IPS-11a (cell line): ENCODE results near the gene DENND1B.

Source experiments
- H3K4me3 ChIP-seq: one replicate; pipeline ENCODE4 v1.5.1; 2013; ENCODE audit warnings: low read depth, low read length, control low read depth

Gene DENND1B

DNA sequence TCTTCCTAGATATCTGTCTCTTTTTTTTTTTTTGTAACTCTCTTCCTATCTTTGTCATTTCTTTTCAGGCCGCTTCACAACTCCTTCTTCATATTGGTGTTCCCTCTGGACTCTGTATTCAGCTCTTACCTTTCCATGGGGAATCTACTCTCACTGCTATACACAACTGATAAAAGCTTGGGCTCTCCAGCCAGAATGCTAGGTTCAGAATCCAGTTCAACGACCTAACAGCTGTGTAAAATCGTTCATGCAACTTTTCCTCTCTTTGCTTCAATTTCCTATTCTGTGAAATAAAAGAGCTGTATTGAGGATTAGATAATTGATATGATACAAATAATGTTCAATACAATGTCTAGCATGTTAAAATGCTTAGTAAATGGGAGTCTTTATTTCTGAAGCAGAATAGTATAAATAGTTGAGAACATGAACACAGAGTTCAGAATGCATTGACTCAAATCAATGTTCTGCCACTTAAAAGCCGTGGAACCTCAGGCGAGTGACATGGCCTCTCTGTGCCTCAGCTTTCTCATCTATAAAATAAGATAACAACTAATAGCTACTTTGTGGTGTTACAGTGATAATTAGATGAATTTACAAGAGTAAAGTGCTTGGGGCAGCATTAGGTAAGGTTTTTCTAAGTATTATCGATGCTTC is 88.5 kb downstream of the DENND1B start:
- H3K4me3 ChIP-seq: no peak overlapping the region

DNA sequence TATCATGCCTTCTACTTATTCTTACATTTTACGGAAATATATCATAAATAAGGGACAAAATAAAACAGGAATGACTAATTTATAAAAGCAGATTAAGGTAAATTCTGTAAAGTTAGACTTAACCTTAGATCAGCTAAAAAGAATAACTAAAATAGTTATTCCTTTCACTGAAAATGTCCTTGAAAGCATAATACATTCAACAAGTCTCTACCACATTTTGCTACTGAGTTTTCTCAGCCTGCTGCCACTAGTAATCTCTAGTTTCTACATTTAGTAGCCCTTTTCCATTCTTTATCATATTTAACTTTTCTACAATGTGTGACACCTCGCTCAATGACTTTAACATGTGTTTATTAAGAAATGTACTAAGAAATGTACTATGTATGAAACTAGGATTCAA is 89.0 kb downstream of the DENND1B start:
- no peak overlapping the region for H3K4me3 ChIP-seq

DNA sequence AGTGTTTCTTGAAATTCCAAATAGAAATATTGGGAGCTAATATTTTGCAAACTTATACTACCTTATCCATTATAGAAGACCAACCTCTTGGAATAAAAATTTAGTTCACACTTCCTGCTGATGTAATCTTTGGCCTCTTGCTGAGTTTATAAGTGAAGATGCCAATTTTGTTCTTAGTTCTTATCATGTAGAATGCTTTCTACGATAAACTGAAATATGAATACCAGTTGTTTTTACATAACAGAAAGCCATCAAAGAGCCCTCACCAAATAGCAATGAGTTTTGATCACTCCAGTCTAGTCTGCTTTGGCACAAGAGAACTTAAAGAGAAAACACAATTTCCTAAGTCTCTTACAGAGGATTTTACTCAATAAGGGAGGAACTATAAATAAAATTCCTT is 89.5 kb downstream of the DENND1B start:
- no peak overlapping the region for H3K4me3 ChIP-seq

GRCh38 chr1:197683895-197684553 is 91.3 kb downstream of the DENND1B start:
- H3K4me3 ChIP-seq: no peak overlapping the region

DNA sequence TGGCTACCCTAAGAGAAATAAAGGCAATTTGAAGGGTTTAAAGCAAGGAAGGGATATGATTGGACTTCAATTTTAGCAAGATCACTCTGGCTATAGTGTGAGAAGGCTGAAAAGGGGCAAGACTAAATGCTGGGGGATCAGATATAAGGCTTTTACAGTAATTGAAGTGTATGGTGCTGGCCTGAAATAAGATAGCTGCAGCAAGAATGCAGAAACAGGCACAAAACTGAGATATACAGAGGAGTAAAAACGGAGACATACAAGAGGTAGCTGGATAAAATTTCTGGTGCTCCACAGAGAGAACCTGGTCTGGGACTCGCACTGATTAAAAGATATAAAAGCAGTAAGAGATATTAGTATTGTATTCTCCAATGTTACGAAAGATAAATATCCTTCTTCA is 92.0 kb downstream of the DENND1B start:
- no peak overlapping the region for H3K4me3 ChIP-seq

- H3K4me3 ChIP-seq: no peak overlapping the region
Observed at GRCh38 chr1:197680311-197680710, 95.0 kb downstream of the DENND1B start.

GRCh38 chr1:197677752-197678295 is 97.5 kb downstream of the DENND1B start:
- no peak overlapping the region for H3K4me3 ChIP-seq

GRCh38 chr1:197677313-197677712 is 98.0 kb downstream of the DENND1B start:
- H3K4me3 ChIP-seq: no peak overlapping the region

GRCh38 chr1:197675583-197676208 is 99.6 kb downstream of the DENND1B start:
- H3K4me3 ChIP-seq: no peak overlapping the region

DNA sequence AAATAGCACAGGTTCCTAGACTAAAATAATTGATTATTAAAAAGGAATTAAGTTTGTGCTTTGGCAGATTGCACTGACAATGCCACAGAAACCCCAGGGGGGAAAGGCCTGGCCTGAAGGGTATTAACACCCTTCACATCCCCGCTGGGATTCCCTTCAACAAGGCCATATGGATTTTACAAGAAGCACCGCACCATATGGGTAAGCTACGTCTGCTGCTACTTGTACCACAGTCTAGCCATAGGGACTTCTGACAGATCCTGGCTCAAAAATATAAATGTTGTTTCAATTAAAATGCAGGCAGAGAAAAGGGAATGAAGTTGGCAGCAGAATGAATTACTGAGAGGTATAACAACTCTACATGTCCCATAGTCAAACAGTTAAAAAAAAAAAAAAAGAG is 101.0 kb downstream of the DENND1B start:
- no peak overlapping the region for H3K4me3 ChIP-seq

GRCh38 chr1:197673292-197673691 is 102.0 kb downstream of the DENND1B start:
- no peak overlapping the region for H3K4me3 ChIP-seq

GRCh38 chr1:197672347-197672746 is 102.9 kb downstream of the DENND1B start:
- H3K4me3 ChIP-seq: no peak overlapping the region

DNA sequence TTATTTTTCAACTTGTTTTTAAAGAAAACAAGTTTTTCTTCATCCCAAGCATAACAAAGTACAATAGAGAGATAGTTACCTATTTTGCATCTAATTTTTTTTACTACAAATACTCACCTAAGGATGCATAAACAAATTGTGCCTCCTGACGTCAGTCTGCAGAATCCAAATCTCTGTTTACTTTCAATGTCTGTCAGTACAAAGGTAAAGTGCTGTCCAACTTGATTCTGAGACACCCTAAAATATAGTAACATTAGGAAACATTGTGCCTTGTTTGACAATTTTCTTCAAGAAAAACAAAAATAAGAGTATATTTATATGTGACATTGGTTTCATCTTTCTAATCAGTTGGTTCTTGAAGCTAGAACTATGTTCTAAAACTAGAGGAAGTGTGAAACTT is 103.4 kb downstream of the DENND1B start:
- no peak overlapping the region for H3K4me3 ChIP-seq

DNA sequence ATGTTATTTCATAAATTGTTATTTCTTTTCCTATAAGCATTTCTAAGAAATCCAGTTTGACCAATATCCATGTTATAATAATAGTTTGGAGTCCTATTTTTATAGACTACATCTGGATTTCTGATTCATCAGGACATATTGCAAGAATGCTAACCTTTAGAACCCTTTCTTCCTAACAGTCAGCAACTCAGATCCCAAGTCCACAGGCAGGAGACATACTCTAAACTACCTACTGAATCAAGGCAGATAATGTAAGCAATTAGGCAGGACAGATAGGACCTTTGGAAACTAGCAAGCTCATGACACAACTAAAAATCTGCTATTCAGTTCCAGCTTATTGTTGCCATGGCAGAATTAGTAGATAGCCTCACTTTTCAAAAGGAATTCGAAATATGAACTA is 104.1 kb downstream of the DENND1B start:
- no peak overlapping the region for H3K4me3 ChIP-seq

DNA sequence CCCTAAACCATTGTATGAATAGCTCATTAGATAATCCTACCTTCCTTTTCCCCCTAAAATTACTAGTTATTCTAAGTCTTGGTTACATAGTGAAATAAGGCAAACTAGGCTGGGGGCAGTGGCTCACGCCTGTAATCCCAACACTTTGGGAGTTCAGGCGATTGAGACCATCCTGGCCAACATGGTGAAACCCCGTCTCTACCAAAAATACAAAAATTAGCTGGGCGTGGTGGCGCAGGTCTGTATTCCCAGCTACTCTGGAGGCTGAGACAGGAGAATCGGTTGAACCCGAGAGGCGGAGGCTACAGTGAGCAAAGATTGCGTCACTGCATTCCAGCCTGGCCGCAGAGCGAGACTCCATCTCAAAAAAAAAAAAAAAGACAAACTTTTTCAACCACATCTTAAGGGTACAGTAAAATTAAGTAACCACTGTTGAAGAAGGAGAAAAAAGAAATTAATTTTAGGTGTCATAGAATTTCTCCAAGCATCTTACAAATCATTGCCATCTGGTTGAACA is 108.5 kb downstream of the DENND1B start:
- no peak overlapping the region for H3K4me3 ChIP-seq

GRCh38 chr1:197664391-197664790 is 110.9 kb downstream of the DENND1B start:
- H3K4me3 ChIP-seq: no peak overlapping the region

DNA sequence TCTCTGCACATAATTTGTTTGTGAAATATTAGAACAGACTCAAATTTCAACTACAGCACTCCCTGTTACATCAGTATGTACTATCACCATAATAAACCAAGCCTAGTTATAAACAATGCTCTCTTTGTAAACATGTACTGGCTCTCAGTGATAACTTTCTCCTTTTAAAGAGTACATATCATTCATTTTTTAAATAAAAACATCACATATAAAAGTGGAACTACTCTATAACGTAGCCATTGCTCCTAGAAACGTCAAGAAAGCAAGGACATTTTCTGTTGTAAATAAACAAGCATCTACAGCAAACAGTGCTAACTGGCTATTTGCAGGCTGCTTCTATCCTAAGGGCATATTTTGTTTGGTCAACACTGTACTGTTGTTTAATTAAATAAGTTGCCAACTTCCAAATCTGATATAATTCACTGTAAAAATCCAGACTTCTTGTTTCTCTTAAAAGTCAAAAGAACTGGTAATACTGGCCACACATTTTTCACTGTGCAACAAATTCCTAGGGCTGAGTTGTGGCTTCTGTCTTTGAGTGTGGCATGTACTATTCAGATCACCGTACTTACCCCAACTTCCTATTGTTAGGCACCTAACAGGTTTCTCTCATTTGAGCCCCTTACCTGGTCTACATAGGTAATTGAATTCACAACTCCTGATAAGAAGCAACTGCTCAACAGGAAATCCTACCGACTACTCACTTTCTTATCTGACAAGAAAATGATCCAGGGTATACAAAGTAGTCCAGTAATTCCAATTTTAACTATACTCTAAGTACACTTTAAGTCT is 111.9 kb downstream of the DENND1B start:
- H3K4me3 ChIP-seq: no peak overlapping the region

DNA sequence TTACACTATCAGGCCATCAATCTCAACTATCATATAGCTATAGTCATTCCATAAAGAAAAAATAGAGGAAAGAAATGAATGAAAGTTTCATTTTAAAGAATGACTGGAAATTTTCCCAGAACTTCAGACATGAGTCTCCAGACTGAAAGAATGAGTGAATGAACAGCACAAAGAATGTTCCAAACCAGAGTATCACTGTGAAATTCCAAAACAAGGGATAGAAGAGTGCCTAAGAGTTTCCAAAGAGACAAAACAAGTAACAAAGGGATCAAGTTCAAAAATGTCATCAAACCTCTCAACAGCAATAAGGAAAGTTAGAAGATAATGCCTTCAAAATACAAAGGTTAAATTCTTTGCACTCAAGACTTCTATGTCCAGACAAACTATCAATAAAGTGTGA is 114.9 kb downstream of the DENND1B start:
- no peak overlapping the region for H3K4me3 ChIP-seq

GRCh38 chr1:197659171-197659570 is 116.1 kb downstream of the DENND1B start:
- H3K4me3 ChIP-seq: no peak overlapping the region

DNA sequence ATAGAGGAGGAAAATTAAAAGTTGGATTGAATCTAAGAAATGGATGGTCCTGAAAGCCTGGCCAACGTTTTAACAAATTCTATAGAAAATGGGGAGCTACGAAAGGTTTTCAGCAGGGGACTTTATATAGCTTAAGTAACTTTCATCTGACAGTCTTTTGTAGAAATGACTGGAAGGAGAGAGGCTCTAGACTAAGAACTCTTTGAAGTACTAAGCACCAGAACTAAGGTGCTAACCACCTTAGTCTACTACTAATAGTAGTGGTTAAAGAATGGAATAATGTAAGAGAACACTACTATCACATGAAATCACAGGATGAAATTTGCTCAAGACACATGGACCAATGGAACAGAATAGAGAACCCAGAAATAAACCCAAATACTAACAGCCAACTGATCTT is 126.1 kb downstream of the DENND1B start:
- no peak overlapping the region for H3K4me3 ChIP-seq

GRCh38 chr1:197638316-197638715 is 137.0 kb downstream of the DENND1B start:
- H3K4me3 ChIP-seq: no peak overlapping the region
